ENCODE measurements around the gene STXBP5. TPM values are rescaled to one million over a fixed set of nuclear protein-coding genes. Genes with fewer than 3 reads are reported as not detected.

STXBP5 gene
- total and polyA plus RNA-seq, 9 of the 15 experiments (the other 6 are each of a cell fraction or from before 2014, with no cell fraction given): 23.3 to 172 (median 71.5) TPM

- no peaks in the 10 kb centered on the region for H3K27me3 ChIP-seq (ENCODE audit: control insufficient read depth in 2 of 2, insufficient read depth in 2 of 2, low read length in 2 of 2)
Observed at GRCh38 chr6:147268254-147268653, 64.0 kb downstream of the STXBP5 start.

More at GRCh38 chr6:147268254-147268653, 64.0 kb downstream of the STXBP5 start:
- in situ Hi-C loops (cut with MboI): no loop called here
- no peak overlapping the region for H3K4me2 ChIP-seq (ENCODE audit: insufficient read depth, low read length)
- POLR2A ChIA-PET: interaction anchor here (1.1 kb wide), 1 partner anchor 10 kb away, joined by 3 read pairs; no protein-coding TSS in a partner anchor
- no peaks in the 10 kb centered on the region for H4K20me1 ChIP-seq (replicated peaks; ENCODE audit: control insufficient read depth, insufficient read depth, low read length)
- FAIRE-seq (no peak), DNase-seq (ENCODE audit: extremely low read depth in 1 of 4, low spot score in 3 of 4) (no peak), ATAC-seq (no peak)
- CTCF ChIA-PET (ENCODE audit: low intra/inter-chr PET ratio): no interaction called here
- TF ChIP-seq KDM4B (IDR thresholded peaks at IDR 0.05; ENCODE audit: borderline replicate concordance in 2 of 2, low read depth in 1 of 2) (no peak), SIN3B (IDR thresholded peaks at IDR 0.05; ENCODE audit: low read depth) (no peak), POLR2A (conservative IDR thresholded peaks at IDR 0.05) (no peak), NCOA2 (IDR thresholded peaks at IDR 0.05; ENCODE audit: partially characterized antibody in 2 of 2) (no peak), SETDB1 (IDR thresholded peaks at IDR 0.05; ENCODE audit: low read length) (no peak), HOXB6 (CRISPR knock-in tag; IDR thresholded peaks at IDR 0.05; ENCODE audit: borderline replicate concordance) (no peak), ZNF165 (CRISPR knock-in tag; IDR thresholded peaks at IDR 0.05; ENCODE audit: borderline replicate concordance) (no peak), NFRKB (IDR thresholded peaks at IDR 0.05; ENCODE audit: low read depth) (no peak), ZNF589 (CRISPR knock-in tag; IDR thresholded peaks at IDR 0.05; ENCODE audit: low read depth) (no peak), RREB1 (CRISPR knock-in tag; IDR thresholded peaks at IDR 0.05) (no peak), ATF2 (CRISPR knock-in tag; IDR thresholded peaks at IDR 0.05) (no peak), SLC30A9 (CRISPR knock-in tag; IDR thresholded peaks at IDR 0.05) (no peak)
- no peak overlapping the region for H3K27ac ChIP-seq (ENCODE audit: extremely low read depth, low read depth, low read length)
- no peaks in the 10 kb centered on the region for H3K4me1 ChIP-seq (replicated peaks in 1 of 2; ENCODE audit: control insufficient read depth in 2 of 2, insufficient read depth in 2 of 2, low read length in 2 of 2)
- intact Hi-C loops (cut with micrococcal nuclease): no loop called here
- no peaks in the 10 kb centered on the region for H3K9me3 ChIP-seq (replicated peaks; ENCODE audit: control insufficient read depth, insufficient read depth, low read depth, low read length)
- H3K9me1 ChIP-seq (ENCODE audit: control insufficient read depth, insufficient read depth, low read length): no peaks in the 10 kb centered on the region
- no peak overlapping the region for H3K4me3 ChIP-seq
- BruUV-seq (replicated peaks): no TSS peak
- no peak overlapping the region for H2AFZ ChIP-seq (ENCODE audit: low read depth, low read length)
- no peak overlapping the region for H3K9ac ChIP-seq (ENCODE audit: insufficient read depth in 1 of 2, low read depth in 2 of 2, low read length in 2 of 2)
- peaks cover 27% of the 10 kb centered on the region for H3K79me2 ChIP-seq (ENCODE audit: control insufficient read depth, insufficient read depth, low read length)
- H3K36me3 ChIP-seq (ENCODE audit: control insufficient read depth, insufficient read depth, low read length): peaks cover 91% of the 10 kb centered on the region

Data from K562 (cell line).